Femur (tissue), 1 donor: ENCODE data around the gene NUDT19.
"Not testable (repeated sequence)": the region's sequence is repeated elsewhere in the genome, so short reads cannot be mapped to it uniquely, and the experiment has no call there.

Experiments
- DNase-seq: peaks from one replicate; pipeline ENCODE4 v3.0.0-alpha.2; 2017

NUDT19 gene

DNA sequence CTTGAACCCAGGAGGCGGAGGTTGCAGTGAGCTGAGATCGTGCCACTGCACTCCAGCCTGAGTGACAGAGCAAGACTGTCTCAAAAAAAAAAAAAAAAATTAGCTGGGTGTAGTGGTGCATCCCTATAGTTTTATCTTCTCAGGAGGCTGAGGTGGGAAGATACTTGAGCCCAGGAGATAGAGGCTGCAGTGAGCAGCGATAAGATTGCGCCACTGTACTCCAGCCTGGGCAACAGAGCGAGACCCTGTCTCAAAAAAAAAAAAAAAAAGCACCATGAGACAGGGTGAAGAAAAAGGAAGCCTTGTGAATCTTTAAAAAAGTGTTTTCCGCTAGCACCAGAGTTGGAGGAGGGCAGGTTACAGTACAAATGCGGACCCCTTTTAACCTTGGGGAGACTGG is 24.6 kb downstream of the NUDT19 start:
- not testable (repeated sequence) for DNase-seq

DNA sequence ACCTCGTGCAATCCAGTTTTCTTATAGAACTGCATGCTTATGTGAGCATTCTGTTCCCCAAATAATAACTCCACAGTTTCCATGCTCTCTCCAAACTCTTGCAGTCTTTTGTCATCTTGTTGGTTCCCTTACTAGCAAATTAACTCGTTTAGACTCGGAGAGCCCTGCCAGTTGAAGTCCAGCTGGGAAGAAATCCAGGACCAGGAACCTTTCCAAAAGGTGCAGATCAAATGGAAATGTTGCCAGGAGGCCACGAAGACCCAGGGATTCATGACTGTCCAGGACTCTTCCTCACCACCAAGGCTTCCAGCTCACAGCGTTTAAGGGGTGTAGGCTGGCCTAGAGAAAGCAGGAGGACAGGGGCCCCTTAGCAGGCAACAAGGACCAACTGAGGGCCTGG is 25.9 kb downstream of the NUDT19 start:
- no peak for DNase-seq

DNA sequence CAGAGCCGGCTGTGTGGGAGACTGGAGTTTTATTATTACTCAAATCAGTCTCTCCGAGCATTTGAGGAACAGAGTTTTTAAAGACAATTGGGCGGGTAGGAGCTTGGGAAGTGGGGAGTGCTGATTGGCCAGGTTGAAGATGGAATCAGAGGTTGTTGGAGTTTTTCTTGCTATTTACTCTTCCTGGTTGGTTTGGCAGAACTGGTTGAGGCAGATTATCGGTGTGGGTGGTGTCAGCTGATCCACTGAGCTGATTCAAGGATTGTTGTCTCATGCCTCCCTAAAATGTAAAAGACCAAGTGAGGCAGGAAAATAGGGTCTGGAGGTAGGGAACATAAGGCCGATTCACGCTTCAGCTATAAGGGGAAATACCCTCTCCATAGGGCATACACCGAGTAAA is 26.7 kb downstream of the NUDT19 start:
- no peak for DNase-seq

DNA sequence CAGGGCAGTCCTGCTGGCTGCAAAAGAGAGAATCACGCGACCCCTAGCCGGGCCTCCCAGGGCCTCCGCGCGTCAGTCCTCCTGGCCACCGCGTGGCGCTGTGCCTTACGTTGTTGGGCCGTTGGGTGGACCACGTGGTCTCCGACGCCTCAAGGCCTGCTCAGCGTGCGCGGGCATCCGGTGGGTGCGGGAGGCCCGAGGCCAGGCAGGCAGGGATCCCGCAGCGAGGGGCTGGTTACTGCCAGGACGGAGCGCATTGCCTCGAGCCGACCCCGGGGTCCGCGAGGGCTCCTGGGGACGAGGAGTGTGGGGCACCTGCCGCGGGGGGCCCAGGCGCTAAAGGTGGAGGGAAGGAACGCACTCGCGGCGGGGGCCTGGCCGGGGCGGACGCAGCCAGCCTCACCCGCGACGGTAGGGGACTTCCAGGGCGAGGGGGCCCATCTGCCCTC is 28.0 kb downstream of the NUDT19 start, which contains the start of gene TDRD12:
TDRD12 (plus strand) TSS at position 157 of the 449 bp plus-strand sequence. CDS start 306 bp downstream, outside the sequence.
- no peak for DNase-seq

DNA sequence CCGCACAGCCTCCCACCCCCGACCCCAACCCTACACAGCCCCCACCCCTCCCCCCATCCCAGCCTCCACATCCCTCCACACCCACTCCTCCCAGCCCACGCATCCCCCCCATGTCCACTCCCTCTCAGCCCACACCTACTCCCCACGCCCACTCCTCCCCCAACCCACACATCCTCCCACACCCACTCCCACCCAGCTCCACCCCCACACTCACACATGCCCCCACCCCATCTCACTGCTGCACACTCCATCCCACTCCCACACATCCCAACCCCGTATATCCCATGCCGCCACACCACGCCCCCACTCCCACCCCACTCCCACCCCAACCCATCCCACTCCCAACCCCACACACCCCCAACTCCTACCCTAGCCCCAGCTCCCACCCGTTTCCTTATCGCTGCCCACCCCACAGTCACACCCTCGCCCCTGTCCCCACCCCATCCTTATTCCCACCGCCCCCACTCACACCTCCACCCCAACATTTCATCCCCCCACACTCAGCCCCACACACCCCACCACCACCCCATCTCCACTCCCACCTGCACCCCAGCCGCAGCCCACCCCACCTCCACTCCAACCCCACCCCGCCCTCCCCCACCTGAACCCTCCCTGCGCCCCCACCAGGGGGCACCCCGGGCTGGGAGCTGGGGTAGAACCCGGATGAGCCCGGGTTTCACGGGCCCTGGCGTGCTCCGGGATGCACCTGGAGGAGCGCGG is 28.8 kb downstream of the NUDT19 start:
- no peak for DNase-seq

DNA sequence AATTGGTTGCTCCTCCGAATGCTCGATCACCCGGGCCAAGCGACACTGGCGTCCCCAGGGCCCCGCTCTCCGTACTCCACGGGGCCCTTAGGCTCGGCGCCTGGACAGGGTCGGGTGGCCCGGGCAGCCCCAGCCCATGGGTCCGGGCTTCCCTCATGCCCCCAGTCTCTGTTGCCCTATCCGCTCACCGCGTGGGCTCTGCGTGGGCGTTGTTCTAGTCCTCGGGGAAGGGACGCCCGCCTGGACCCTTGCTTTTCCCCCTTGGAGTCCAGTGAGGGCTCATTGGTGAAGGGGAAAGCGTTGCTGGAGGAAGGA is 29.3 kb downstream of the NUDT19 start:
- DNase-seq: no peak

DNA sequence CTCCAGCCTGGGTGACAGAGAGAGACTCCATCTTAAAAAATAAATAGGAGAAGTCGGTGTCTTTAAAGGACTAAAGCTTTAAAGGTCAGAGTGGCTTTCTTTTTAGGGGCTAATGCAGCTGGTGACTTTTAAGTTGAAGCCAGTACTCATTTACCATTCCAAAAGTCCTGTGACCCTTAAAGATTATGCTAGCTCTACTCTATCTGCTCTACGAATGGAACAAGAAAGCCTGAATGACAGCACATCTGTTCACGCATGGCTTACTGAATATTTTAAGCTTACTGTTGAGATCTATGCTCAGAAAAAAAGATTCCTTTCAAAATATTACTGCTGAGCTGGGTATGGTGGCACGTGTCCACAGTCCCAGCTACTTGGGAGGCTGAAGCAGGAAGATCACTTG is 44.3 kb downstream of the NUDT19 start:
- DNase-seq: no peak

DNA sequence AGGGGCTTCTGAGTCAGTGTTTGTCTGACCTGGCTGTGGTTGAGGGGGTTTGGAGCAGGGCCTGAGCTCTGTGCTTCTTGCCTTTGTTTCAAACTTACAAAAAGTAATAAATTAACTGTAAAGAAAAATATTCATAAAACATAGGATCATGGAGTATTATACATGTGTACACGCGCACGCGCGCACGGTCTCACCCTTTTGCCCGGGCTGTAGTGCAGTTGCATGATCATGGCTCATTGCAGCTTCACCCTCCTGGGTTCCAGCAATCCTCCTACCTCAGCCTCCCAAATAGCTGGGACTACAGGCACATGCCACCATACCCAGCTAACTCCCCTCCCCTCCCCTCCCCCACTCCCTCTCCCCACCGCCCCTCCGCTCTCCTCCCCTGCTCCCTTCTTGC is 51.4 kb downstream of the NUDT19 start:
- DNase-seq: no peak

DNA sequence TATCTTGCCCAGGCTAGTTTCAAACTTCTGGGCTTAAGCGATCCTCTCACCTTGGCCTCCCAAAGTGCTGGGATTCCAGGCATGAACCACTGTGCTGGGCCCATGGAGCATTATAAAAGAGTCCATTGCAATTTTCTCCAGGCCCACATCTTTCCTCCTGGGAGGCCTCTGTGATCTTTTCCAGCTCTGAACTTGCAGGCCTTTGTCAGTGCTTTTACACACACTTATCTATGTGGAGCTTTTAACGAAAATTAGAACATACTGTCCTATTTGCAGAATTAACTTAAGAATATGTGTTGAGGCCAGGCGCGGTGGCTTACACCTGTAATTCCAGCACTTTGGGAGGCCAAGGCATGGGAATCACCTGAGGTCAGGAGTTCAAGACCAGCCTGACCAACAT is 51.8 kb downstream of the NUDT19 start:
- no peak for DNase-seq

DNA sequence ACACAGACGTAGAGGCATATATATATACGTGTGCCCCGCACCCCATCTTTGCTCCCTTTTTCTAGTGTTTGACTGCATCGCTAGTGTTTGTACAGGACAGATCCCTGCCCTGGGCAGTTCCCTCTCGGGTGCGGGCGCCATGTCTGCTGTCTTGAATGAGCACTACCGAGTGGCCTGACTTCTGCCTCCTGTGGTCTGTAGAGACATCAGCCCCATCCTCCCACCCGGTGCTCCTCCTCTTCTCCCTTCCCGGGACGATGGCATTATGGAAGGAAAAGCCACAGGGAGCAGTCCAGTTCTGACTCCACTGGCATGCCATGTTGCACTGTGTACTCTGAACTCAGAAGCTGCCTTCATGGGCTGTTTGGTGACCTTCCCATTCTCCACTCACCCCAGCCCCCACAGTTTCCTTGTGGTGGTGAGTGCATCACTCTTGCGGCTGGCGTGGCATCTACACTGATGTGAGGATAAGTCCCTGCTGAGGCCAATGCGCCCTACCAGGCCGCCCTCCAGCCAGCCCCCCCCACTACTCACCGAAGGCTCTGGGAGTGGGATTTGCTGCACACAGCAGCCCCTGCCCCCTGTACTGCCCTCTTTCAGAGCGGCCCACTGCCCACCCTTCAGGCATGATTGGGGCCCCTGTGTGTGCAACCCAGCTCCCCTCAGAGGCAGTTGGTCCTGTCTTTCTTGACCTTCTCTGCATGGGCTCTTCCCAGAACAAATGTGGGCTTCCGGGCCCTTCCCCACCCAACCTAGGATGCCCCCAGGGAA is 53.1 kb downstream of the NUDT19 start:
- no peak for DNase-seq

DNA sequence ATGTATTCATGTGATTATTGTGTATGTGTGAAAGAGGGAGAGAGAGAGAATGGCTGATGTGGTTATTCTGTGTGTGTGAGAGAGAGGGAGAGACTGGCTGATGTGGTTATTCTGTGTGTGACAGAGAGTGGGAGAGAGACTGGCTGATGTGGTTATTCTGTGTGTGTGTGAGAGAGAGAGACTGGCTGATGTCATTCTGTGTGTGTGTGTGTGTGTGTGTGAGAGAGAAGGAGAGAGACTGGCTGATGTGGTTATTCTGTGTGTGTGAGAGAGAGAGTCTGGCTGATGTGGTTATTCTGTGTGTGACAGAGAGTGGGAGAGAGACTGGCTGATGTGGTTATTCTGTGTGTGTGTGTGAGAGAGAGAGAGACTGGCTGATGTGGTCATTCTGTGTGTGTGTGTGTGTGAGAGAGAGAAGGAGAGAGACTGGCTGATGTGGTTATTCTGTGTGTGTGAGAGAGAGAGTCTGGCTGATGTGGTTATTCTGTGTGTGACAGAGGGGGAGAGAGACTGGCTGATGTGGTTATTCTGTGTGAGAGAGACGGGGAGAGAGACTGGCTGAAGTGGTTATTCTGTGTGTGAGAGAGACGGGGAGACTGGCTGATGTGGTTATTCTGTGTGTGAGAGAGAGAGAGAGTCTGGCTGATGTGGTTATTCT is 54.1 kb downstream of the NUDT19 start:
- not testable (repeated sequence) for DNase-seq

DNA sequence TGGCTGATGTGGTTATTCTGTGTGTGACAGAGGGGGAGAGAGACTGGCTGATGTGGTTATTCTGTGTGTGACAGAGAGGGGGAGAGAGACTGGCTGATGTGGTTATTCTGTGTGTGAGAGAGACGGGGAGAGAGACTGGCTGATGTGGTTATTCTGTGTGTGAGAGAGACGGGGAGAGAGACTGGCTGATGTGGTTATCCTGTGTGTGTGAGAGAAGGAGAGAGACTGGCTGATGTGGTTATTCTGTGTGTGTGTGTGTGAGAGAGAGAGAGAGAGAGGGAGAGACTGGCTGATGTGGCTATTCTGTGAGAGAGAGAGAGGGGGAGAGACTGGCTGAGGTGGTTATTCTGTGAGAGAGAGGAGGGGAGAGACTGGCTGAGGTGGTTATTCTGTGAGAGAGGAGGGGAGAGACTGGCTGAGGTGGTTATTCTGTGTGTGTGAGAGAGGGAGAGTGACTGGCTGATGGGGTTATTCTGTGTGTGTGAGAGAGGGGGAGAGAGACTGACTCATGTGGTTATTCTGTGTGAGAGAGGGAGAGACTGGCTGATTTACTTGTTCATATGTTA is 55.1 kb downstream of the NUDT19 start:
- peak; percentile 17 for DNase-seq

DNA sequence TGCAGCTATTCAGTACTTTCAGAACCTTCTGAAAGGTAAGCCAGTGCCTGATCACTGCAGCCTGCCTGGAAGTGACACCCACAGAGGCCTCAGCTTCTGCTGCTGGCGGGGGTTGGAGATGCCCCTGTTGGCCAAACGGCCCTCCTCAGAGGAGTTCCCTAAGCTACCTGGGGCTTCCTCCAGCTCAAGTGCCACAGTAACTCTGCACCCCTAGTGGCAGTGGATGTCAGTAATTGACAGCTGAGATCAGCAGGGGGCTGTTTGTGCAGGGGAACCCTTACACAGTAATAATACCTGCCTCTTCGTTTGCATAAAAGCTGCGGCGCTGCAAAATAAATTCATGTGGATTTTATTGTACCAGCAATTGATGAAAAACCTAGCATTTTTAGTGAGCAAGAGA is 56.9 kb downstream of the NUDT19 start:
- no peak for DNase-seq

DNA sequence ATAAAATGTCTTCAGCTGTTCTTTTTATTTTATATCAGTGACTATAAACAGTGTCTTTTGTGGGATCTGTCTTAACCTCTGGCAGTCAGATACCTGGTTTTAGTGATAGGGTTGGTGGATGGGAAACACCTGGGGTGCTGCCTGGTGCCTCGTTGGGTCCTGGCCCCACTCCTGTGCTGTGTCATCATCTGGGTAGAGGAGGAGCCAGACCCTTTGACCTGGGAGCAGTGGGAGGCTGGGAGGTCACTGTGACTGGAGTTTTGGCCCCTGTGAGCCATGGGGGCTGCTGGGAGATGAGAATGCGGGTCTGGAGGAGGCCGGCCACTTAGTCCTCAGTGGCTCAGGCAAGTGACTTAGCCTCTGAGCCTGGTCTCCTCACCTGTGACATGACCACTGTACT is 57.3 kb downstream of the NUDT19 start:
- DNase-seq: no peak

DNA sequence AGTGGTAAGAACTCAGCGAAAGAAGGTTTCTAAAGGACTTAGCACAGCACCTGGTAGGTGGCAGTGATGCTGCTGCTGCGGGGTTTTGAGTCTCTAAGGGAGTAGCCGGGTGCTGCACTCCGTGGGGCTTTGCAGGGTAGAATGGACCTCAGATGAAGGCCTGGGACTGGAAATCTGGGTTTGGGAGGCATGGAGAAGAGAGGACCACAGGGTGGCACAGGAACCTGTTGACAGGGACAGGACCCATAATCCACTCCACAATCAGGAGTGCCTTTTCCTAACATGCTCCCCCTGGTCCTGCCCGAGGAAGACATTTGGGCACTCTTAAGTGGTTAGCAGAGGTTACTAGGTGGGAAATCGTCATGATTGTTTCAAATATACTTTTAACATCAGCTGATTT is 57.7 kb downstream of the NUDT19 start:
- no peak for DNase-seq

DNA sequence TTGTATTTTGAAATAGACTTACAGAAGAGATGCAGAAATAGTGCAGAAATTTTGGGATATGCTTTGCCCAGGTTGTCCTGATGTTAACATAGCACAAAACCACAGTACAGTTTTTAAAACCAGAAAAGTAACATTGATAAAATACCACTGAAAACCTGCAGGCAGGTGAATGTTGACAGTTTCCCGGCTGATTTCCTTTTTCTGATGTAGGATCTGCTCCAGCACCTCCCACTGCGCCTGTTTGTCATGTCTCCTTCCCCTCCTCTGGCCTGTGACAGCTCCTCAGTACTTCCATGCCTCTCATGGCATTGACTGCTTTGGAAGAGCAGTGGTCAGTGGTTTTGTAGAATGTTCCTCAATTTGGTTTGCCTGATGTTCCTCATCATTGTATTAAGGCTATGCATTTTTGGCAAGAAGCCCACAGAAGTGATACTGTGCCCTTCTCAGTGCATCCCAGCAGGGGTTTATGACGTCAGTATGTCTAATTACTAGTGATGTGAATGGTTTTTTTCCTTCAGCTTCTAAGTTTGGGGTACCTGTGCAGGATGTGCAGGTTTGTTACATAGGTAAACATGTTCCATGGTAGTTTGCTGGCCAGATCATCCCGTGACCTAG is 58.9 kb downstream of the NUDT19 start:
- no peak for DNase-seq

DNA sequence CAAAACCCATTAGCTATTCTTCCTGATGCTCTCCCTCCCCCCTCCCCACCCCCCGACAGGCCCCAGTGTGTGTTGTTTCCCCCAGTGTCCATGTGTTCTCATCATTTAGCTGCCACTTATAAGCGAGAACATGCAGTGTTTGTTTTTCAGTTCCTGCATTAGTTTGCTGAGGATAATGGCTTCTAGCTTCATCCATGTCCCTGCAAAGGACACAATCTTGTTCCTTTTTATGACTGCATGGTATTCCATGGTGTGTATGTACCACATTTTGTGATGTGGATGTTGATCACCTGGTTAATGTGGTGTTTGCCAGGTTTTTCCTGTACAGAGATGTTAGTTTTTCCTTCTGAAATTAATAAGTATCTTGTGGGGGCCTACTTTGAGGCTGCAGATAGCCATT is 59.4 kb downstream of the NUDT19 start:
- no peak for DNase-seq

DNA sequence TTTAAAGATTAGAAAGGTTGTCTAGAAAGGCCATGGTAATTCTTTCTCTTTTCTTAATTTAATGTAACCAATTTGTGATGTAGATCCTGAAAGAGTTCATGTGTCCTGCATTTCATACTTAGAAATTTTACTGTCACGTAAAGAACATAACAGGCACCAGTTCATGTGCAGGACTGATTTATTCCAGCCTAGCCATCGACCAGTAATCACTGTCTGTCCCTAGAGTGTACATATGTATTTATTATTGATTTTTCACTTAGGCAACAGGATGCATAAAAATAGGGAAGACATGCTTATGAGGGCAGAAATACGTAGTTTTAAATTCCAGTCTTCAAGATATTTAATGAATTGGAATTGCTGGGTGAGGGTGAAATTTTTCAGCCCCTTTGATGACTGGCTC is 65.6 kb downstream of the NUDT19 start:
- no peak for DNase-seq
